A673 (cell line): ENCODE measurements around the gene CRADD. TPM values are rescaled to one million over a fixed set of nuclear protein-coding genes. Genes with fewer than 3 reads are reported as not detected.
"Not testable (repeated sequence)": the region's sequence is repeated elsewhere in the genome, so short reads cannot be mapped to it uniquely, and the experiment has no call there.

Experiments used
- BruUV-seq: library from RNA; stranded (reverse); fragments of 400-500 nt; replicated peaks from 2 replicates; lab custom pipeline; 2021; lab: Mats Ljungman, UMichigan
- CTCF ChIA-PET: fragments of 300-600 bp; sonication (Branson Sonifier 250); formaldehyde crosslinking; loops from one replicate; lab custom pipeline; 2022; ENCODE audit warnings: antibody characterized with exemption; lab: Charles Lee
- POLR2A ChIA-PET: fragments of 300-600 bp; sonication (Branson Sonifier 250); formaldehyde crosslinking; loops from one replicate; lab custom pipeline; 2022; ENCODE audit warnings: antibody characterized with exemption; ENCODE audit not compliant: low non-redundant PET; lab: Charles Lee
- DNase-seq: peaks from one replicate; pipeline ENCODE4 v3.0.0-alpha.2; 2015; ENCODE audit warnings: low spot score
- H3K27ac ChIP-seq: fragments of 200-600 bp; sonication (generic); 2 replicates; pipeline ENCODE4 v1.5.1; 2016; ENCODE audit warnings: mixed run types, low read depth, mild to moderate bottlenecking, mixed read lengths, antibody characterized with exemption, low read length; ENCODE audit not compliant: poor library complexity, severe bottlenecking
- H3K27me3 ChIP-seq: fragments of 200-600 bp; sonication (generic); replicated peaks from 2 replicates; pipeline ENCODE4 v1.6.1; 2017; ENCODE audit warnings: mixed run types, low read depth, mild to moderate bottlenecking, mixed read lengths, antibody characterized with exemption, low read length; ENCODE audit not compliant: insufficient read depth, poor library complexity
- H3K36me3 ChIP-seq: fragments of 200-600 bp; sonication (generic); 2 replicates; pipeline ENCODE4 v1.6.1; 2016; ENCODE audit warnings: mixed run types, mild to moderate bottlenecking, mixed read lengths, antibody characterized with exemption, low read length; ENCODE audit not compliant: insufficient read depth, poor library complexity, severe bottlenecking
- H3K4me1 ChIP-seq: fragments of 200-600 bp; sonication (generic); 2 replicates; pipeline ENCODE4 v1.6.1; 2017; ENCODE audit warnings: mixed run types, mild to moderate bottlenecking, mixed read lengths, antibody characterized with exemption, low read length; ENCODE audit not compliant: insufficient read depth, poor library complexity, severe bottlenecking
- H3K4me3 ChIP-seq: fragments of 200-600 bp; sonication (generic); 2 replicates; pipeline ENCODE4 v1.5.1; 2016; ENCODE audit warnings: low read depth, mixed run types, mild to moderate bottlenecking, mixed read lengths, low read length; ENCODE audit not compliant: poor library complexity, severe bottlenecking
- H3K9me3 ChIP-seq: fragments of 200-600 bp; sonication (generic); 2 replicates; pipeline ENCODE4 v1.6.1; 2016; ENCODE audit warnings: mixed run types, low read depth, mild to moderate bottlenecking, mixed read lengths, antibody characterized with exemption, low read length; ENCODE audit not compliant: poor library complexity, severe bottlenecking
- EZH2 ChIP-seq: fragments of 200-600 bp; sonication (generic); IDR thresholded peaks from 2 replicates; pipeline ENCODE4 v1.6.1; 2017; ENCODE audit warnings: borderline replicate concordance, low read depth, mild to moderate bottlenecking, mixed read lengths, antibody characterized with exemption, low read length; ENCODE audit not compliant: poor library complexity, severe bottlenecking
- intact Hi-C: fragments of 100-400 bp; cut with micrococcal nuclease; formaldehyde crosslinking; loops from one replicate; pipeline ENCODE4 v1.10.0; 2022; ENCODE audit not compliant: unreplicated experiment
- total RNA-seq: library from RNA; stranded (reverse); gene quantifications from 2 replicates; pipeline ENCODE4 v1.2.3, GENCODE V29; 2021
- TF ChIP-seq, protein P1 (sequence below): fragments of 300-800, 200-600 bp; sonication (generic); conservative IDR thresholded peaks from 2 replicates; pipeline ENCODE4 v1.5.1; 2017; ENCODE audit warnings: low read depth, mild to moderate bottlenecking, antibody characterized with exemption, low read length, moderate library complexity, mixed read lengths

Gene CRADD
- total RNA-seq, 1 experiment from 2014 or later = 9.1 TPM

DNA sequence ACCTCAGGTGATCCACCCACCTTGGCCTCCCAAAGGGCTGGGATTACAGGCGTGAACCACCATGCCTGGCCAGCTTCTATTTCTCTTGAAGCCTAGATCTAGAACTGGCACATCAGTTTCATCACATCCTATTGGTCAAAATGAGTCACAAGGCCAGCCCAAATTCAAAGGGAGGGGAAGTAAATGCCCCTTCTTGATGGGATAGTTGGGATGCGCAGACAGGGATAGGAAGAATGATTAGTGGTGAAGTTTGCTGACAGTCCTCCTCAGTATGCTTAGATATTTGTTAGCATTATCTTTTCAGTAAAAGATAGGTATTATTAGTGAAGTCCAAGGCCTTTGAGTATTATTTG lies 33.4 kb downstream of the CRADD start:
- CTCF ChIA-PET = no interaction called here

DNA sequence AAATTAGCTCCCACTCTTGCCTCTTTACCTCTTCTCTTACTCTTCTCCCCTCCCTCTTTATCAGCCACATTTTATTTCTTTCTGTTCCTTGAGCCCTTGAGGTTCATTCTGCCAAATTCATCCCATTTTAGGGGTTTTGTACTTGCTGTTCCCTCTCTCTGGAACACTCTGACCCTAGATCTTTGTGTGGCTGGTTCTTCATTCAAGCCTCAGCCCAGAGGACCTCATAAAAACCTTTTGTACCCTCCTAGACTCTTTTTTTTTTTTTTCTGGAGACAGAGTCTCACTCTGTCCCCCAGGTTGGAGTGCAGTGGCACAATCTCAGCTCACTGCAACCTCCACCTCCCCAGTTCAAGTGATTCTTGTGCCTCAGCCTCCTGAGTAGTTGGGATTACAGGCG lies 34.3 kb downstream of the CRADD start:
- BruUV-seq, POLR2A ChIA-PET: not testable (repeated sequence)

More for the DNA sequence above, 33.4 kb downstream of the CRADD start:
- Histone ChIP-seq H3K4me1 (no peaks in the 10 kb centered on the region), H3K27me3 (no peaks in the 10 kb centered on the region), H3K9me3 (peaks cover 11% of the 10 kb centered on the region), H3K36me3 (no peaks in the 10 kb centered on the region), H3K4me3 (no peak overlapping the region), H3K27ac (no peak overlapping the region)
- no peak for DNase-seq
- POLR2A ChIA-PET = no interaction called here
- intact Hi-C loops = no loop called here
- TF ChIP-seq EZH2 = no peak
- TF ChIP-seq, protein P1, sequence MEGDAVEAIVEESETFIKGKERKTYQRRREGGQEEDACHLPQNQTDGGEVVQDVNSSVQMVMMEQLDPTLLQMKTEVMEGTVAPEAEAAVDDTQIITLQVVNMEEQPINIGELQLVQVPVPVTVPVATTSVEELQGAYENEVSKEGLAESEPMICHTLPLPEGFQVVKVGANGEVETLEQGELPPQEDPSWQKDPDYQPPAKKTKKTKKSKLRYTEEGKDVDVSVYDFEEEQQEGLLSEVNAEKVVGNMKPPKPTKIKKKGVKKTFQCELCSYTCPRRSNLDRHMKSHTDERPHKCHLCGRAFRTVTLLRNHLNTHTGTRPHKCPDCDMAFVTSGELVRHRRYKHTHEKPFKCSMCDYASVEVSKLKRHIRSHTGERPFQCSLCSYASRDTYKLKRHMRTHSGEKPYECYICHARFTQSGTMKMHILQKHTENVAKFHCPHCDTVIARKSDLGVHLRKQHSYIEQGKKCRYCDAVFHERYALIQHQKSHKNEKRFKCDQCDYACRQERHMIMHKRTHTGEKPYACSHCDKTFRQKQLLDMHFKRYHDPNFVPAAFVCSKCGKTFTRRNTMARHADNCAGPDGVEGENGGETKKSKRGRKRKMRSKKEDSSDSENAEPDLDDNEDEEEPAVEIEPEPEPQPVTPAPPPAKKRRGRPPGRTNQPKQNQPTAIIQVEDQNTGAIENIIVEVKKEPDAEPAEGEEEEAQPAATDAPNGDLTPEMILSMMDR = no peak
- no TSS peak for BruUV-seq

DNA sequence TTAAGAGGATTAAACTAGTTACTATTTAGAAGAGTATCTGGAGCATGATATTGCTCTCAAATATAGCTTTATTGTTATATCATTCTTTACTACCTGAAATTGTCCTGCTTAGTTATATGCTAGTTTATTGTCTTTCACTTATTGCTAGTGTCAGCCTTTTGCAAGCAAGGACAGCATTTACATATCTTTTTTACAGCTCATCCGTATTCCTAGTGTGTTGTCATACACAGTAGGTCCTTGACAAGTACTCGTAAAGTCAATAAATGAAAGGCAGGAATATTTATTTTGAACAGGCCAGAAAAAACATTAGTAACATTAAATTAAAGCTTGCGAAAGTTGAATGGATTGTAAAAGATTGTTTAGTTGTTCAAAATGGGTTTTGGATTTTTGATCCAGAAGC lies 35.0 kb downstream of the CRADD start:
- no TSS peak for BruUV-seq
- Histone ChIP-seq H3K4me1 (no peaks in the 10 kb centered on the region), H3K27ac (no peak overlapping the region), H3K4me3 (no peak overlapping the region), H3K27me3 (no peaks in the 10 kb centered on the region), H3K36me3 (no peaks in the 10 kb centered on the region), H3K9me3 (peaks cover 11% of the 10 kb centered on the region)
- POLR2A ChIA-PET = no interaction called here
- intact Hi-C loops = no loop called here
- no peak for DNase-seq
- TF ChIP-seq, protein P1 = no peak
- TF ChIP-seq EZH2 = no peak
- CTCF ChIA-PET = interaction anchor here (0.5 kb wide), 1 partner anchor 26 kb away, joined by 14 read pairs; no protein-coding TSS in a partner anchor

More for the DNA sequence above, 34.3 kb downstream of the CRADD start:
- H3K27ac ChIP-seq, H3K36me3 ChIP-seq, intact Hi-C loops, DNase-seq, H3K4me3 ChIP-seq, H3K4me1 ChIP-seq, H3K27me3 ChIP-seq: not testable (repeated sequence)
- peaks cover 11% of the 10 kb centered on the region for H3K9me3 ChIP-seq
- CTCF ChIA-PET = interaction anchor here (0.5 kb wide), 1 partner anchor 26 kb away, joined by 14 read pairs; no protein-coding TSS in a partner anchor

DNA sequence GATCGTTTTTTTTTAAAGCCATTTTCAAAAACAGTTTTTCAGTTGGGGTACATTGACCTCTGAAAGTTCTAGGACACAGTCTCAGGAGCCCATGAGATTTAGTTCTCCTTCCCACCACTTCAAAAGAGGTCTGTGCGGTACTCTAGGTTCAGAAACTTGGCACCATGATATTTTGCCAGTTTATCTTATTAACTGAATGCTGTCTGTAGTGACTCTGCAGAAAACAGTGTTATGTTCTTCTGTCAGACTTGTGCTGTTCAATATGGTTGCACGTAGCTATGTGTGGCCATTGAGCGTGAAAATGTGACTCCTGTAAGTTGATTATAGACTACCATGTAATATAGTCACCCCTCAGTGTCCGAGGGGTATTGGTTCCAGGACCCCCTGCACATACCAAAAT lies 35.9 kb downstream of the CRADD start:
- CTCF ChIA-PET = no interaction called here
- no peak for TF ChIP-seq EZH2
- TF ChIP-seq, protein P1 = no peak
- H3K9me3 ChIP-seq = peaks cover 11% of the 10 kb centered on the region
- H3K4me1 ChIP-seq = no peaks in the 10 kb centered on the region
- BruUV-seq = no TSS peak
- no peaks in the 10 kb centered on the region for H3K27me3 ChIP-seq
- H3K4me3 ChIP-seq = no peak overlapping the region
- no peak for DNase-seq
- H3K36me3 ChIP-seq = no peaks in the 10 kb centered on the region
- POLR2A ChIA-PET = interaction anchor here (0.7 kb wide), 1 partner anchor 229 kb away, joined by 4 read pairs; no protein-coding TSS in a partner anchor
- no peak overlapping the region for H3K27ac ChIP-seq
- intact Hi-C loops = no loop called here
